HCT116 (cell line): ENCODE measurements around the gene IL36A. TPM values are rescaled to one million over a fixed set of nuclear protein-coding genes. Genes with fewer than 3 reads are reported as not detected.

ENCODE experiments used
- ATAC-seq: fragments of 200-7000 bp; cut with Tn5 transposase; 2 replicates; pipeline ENCODE4 v1.9.1; 2020; ENCODE audit warnings: mild to moderate bottlenecking, moderate library complexity
- BruUV-seq: library from RNA; stranded (reverse); fragments of 400-500 nt; replicated peaks from 2 replicates; lab custom pipeline; 2021; lab: Mats Ljungman, UMichigan
- CTCF ChIA-PET: fragments of 300-600 bp; sonication (Branson Sonifier 250); formaldehyde crosslinking; loops from one replicate; lab custom pipeline; 2021; ENCODE audit warnings: antibody characterized with exemption; lab: Charles Lee
- POLR2A ChIA-PET: fragments of 300-600, 350-600 bp; sonication (Branson Sonifier 250); formaldehyde crosslinking; loops from one replicate; lab custom pipeline; 2021; ENCODE audit warnings: antibody characterized with exemption; lab: Charles Lee
- RAD21 ChIA-PET, 2 experiments: fragments of 300-600 bp; sonication (Branson Sonifier 250); formaldehyde crosslinking; loops; one replicate each; lab custom pipeline; 2023; ENCODE audit warnings: low total read pairs in 2 of 2; ENCODE audit not compliant: uncharacterized antibody in 2 of 2, unreplicated experiment in 2 of 2, low non-redundant PET in 1 of 2; lab: Charles Lee
- DNase-seq: peaks from one replicate; pipeline ENCODE4 v3.0.0-alpha.2; 2010; ENCODE audit warnings: low read depth, low spot score
- H2AFZ ChIP-seq: fragments of 200-600 bp; shearing (Covaris generic), sonication (generic); 2 replicates; pipeline ENCODE4 v1.6.1; 2017; ENCODE audit warnings: low read depth, mixed run types, mixed read lengths, antibody characterized with exemption, low read length; ENCODE audit not compliant: poor library complexity, severe bottlenecking
- H3K27ac ChIP-seq: 2 replicates; pipeline ENCODE4 v1.5.1; 2012; ENCODE audit warnings: low read depth, low read length
- H3K27me3 ChIP-seq: fragments of 200-600 bp; sonication (generic); 2 replicates; pipeline ENCODE4 v1.6.1; 2016; ENCODE audit warnings: mixed run types, low read length, mixed read lengths; ENCODE audit not compliant: insufficient read depth
- H3K36me3 ChIP-seq, 2 experiments: fragments of 200-500 bp in 1 of 2; fragments of 200-600 bp in 1 of 2; sonication (Bioruptor generic) in 1 of 2; sonication (generic) in 1 of 2; 2 replicates each; pipeline versions ENCODE4 v1.5.1 to v1.6.1; 2014 to 2016; ENCODE audit warnings: low read length in 2 of 2, inconsistent platforms in 1 of 2, mixed read lengths in 1 of 2, mixed run types in 1 of 2; ENCODE audit not compliant: insufficient read depth in 2 of 2, control insufficient read depth in 1 of 2
- H3K4me1 ChIP-seq, 2 experiments: fragments of 200-600 bp in 1 of 2; sonication (generic) in 1 of 2; 2 replicates each; pipeline versions ENCODE4 v1.5.1 to v1.6.1; 2012 to 2017; ENCODE audit warnings: low read length in 2 of 2, inconsistent platforms in 1 of 2, mild to moderate bottlenecking in 1 of 2, mixed read lengths in 1 of 2, mixed run types in 1 of 2, moderate library complexity in 1 of 2; ENCODE audit not compliant: insufficient read depth in 2 of 2, control insufficient read depth in 1 of 2
- H3K4me2 ChIP-seq: fragments of 200-600 bp; sonication (generic); 2 replicates; pipeline ENCODE4 v1.6.1; 2017; ENCODE audit warnings: mixed run types, low read length, mixed read lengths
- H3K4me3 ChIP-seq, 2 experiments: fragments of 200-600 bp in 1 of 2; sonication (generic) in 1 of 2; replicated peaks in 1 of 2; 2 replicates each; pipeline ENCODE4 v1.5.1; 2011 to 2016; ENCODE audit warnings: low read length in 2 of 2, control low read depth in 1 of 2, low read depth in 1 of 2, mild to moderate bottlenecking in 1 of 2, mixed read lengths in 1 of 2, mixed run types in 1 of 2
- H3K79me2 ChIP-seq: fragments of 200-600 bp; sonication (generic); 2 replicates; pipeline ENCODE4 v1.6.1; 2017; ENCODE audit warnings: mild to moderate bottlenecking, mixed run types, low read length, moderate library complexity, mixed read lengths; ENCODE audit not compliant: insufficient read depth
- H3K9ac ChIP-seq: fragments of 200-600 bp; sonication (generic); 2 replicates; pipeline ENCODE4 v1.6.1; 2016; ENCODE audit warnings: low read length, mixed read lengths
- H3K9me2 ChIP-seq: fragments of 200-600 bp; sonication (generic), shearing (Covaris generic); 2 replicates; pipeline ENCODE4 v1.6.1; 2017; ENCODE audit warnings: mixed run types, mild to moderate bottlenecking, moderate library complexity; ENCODE audit not compliant: insufficient read depth
- H3K9me3 ChIP-seq, 2 experiments: fragments of 200-500 bp in 1 of 2; fragments of 200-600 bp in 1 of 2; sonication (Bioruptor generic) in 1 of 2; sonication (generic) in 1 of 2; 2 replicates each; pipeline ENCODE4 v1.6.1; 2014 to 2017; ENCODE audit warnings: low read length in 2 of 2, mixed read lengths in 2 of 2, inconsistent platforms in 1 of 2, low read depth in 1 of 2, mild to moderate bottlenecking in 1 of 2, mixed run types in 1 of 2, moderate library complexity in 1 of 2; ENCODE audit not compliant: control insufficient read depth in 1 of 2, insufficient read depth in 1 of 2
- H4K20me1 ChIP-seq: fragments of 200-600 bp; sonication (generic), shearing (Covaris generic); 2 replicates; pipeline ENCODE4 v1.6.1; 2017; ENCODE audit warnings: mixed run types, mild to moderate bottlenecking, moderate library complexity; ENCODE audit not compliant: insufficient read depth
- CBX3 ChIP-seq: IDR thresholded peaks from 2 replicates; pipeline ENCODE4 v1.6.1; 2012; ENCODE audit warnings: low read depth
- CTCF ChIP-seq, 3 experiments: fragments of 200-600 bp in 1 of 3; sonication (generic) in 1 of 3; IDR thresholded peaks in 2 of 3; conservative IDR thresholded peaks in 1 of 3; 2 replicates each; pipeline ENCODE4 v1.5.1; 2012 to 2017; ENCODE audit warnings: low read depth in 2 of 3, low read length in 2 of 3, antibody characterized with exemption in 1 of 3, borderline replicate concordance in 1 of 3, control low read depth in 1 of 3, mild to moderate bottlenecking in 1 of 3, mixed read lengths in 1 of 3, mixed run types in 1 of 3, moderate library complexity in 1 of 3; ENCODE audit not compliant: insufficient read depth in 1 of 3
- EGR1 ChIP-seq: IDR thresholded peaks from 2 replicates; pipeline ENCODE4 v1.6.1; 2012; ENCODE audit warnings: low read depth
- ELF1 ChIP-seq: IDR thresholded peaks from 2 replicates; pipeline ENCODE4 v1.6.1; 2012; ENCODE audit warnings: low read depth, borderline replicate concordance
- EZH2 ChIP-seq: fragments of 200-600 bp; sonication (generic); IDR thresholded peaks from 2 replicates; pipeline ENCODE4 v1.6.1; 2017; ENCODE audit warnings: antibody characterized with exemption, mixed run types
- EZH2phosphoT487 ChIP-seq: fragments of 200-600 bp; IDR thresholded peaks from 2 replicates; pipeline ENCODE4 v1.6.1; 2018; ENCODE audit warnings: antibody characterized with exemption, borderline replicate concordance
- FOSL1 ChIP-seq: IDR thresholded peaks from 2 replicates; pipeline ENCODE4 v1.6.1; 2012; ENCODE audit warnings: low read depth
- JUND ChIP-seq: IDR thresholded peaks from 2 replicates; pipeline ENCODE4 v1.6.1; 2012
- POLR2AphosphoS5 ChIP-seq: IDR thresholded peaks from 2 replicates; pipeline ENCODE4 v1.6.1; 2011; ENCODE audit warnings: mild to moderate bottlenecking, low read depth, low read length, moderate library complexity
- RAD21 ChIP-seq: IDR thresholded peaks from 2 replicates; pipeline ENCODE4 v1.6.1; 2012; ENCODE audit warnings: low read depth, mild to moderate bottlenecking
- SIN3A ChIP-seq: IDR thresholded peaks from 2 replicates; pipeline ENCODE4 v1.6.1; 2012; ENCODE audit warnings: low read depth
- SP1 ChIP-seq: IDR thresholded peaks from 2 replicates; pipeline ENCODE4 v1.6.1; 2012; ENCODE audit warnings: low read depth
- TCF7L2 ChIP-seq: IDR thresholded peaks from 2 replicates; pipeline ENCODE4 v1.7.0; 2011; ENCODE audit warnings: borderline replicate concordance, inconsistent platforms; ENCODE audit not compliant: insufficient read depth, insufficient read length; ENCODE audit errors: extremely low read depth
- YY1 ChIP-seq: IDR thresholded peaks from 2 replicates; pipeline ENCODE4 v1.6.1; 2011; ENCODE audit warnings: low read length, low read depth, moderate library complexity, mild to moderate bottlenecking; ENCODE audit not compliant: insufficient replicate concordance; ENCODE audit errors: extremely low read depth
- ZBTB33 ChIP-seq: IDR thresholded peaks from 2 replicates; pipeline ENCODE4 v1.6.1; 2011; ENCODE audit warnings: mild to moderate bottlenecking, low read length, moderate library complexity; ENCODE audit not compliant: insufficient replicate concordance; ENCODE audit errors: extremely low read depth
- ZNF274 ChIP-seq: fragments of 200-500 bp; sonication (Bioruptor generic); IDR thresholded peaks from 2 replicates; pipeline ENCODE4 v1.6.1; 2014; ENCODE audit warnings: mild to moderate bottlenecking, low read depth, low read length, inconsistent platforms
- intact Hi-C: fragments of 100-400 bp; cut with micrococcal nuclease; formaldehyde crosslinking; loops from 2 replicates; pipeline ENCODE4 v1.10.0; 2022
- total RNA-seq: library from RNA; stranded (reverse); gene quantifications from one replicate; pipeline ENCODE4 v1.2.1, GENCODE V29; 2021; ENCODE audit not compliant: unreplicated experiment
- TF ChIP-seq, protein P1 (sequence below): IDR thresholded peaks from 2 replicates; pipeline ENCODE4 v1.6.1; 2012

Gene IL36A
- total RNA-seq, 1 experiment from 2014 or later: not detected

GRCh38 chr2:113056521-113056920 is 51.3 kb downstream of the IL36A start:
- no peak overlapping the region for H2AFZ ChIP-seq
- CTCF ChIA-PET: no interaction called here
- no peaks in the 10 kb centered on the region for H4K20me1 ChIP-seq
- POLR2A ChIA-PET: no interaction called here
- no TSS peak for BruUV-seq
- H3K27ac ChIP-seq: no peak overlapping the region
- ATAC-seq: no peak
- H3K4me2 ChIP-seq: no peak overlapping the region
- H3K79me2 ChIP-seq: no peaks in the 10 kb centered on the region
- peaks cover 0 to 4% of the 10 kb centered on the region in 2 experiments; a peak in 1 of 4 replicates for H3K4me1 ChIP-seq
- TF ChIP-seq EZH2phosphoT487 (no peak), EGR1 (no peak), CTCF (IDR thresholded peaks at IDR 0.05 in 2 of 3, conservative IDR thresholded peaks at IDR 0.05 in 1 of 3; ENCODE audit: borderline replicate concordance in 1 of 3, insufficient read depth in 1 of 3, low read depth in 2 of 3, low read length in 2 of 3) (no peak), YY1 (no peak), ELF1 (no peak), ZBTB33 (no peak), JUND (no peak), ZNF274 (no peak), POLR2AphosphoS5 (no peak), RAD21 (no peak), TCF7L2 (no peak), EZH2 (no peak), SIN3A (no peak), CBX3 (no peak), SP1 (no peak), FOSL1 (no peak)
- TF ChIP-seq, protein P1, sequence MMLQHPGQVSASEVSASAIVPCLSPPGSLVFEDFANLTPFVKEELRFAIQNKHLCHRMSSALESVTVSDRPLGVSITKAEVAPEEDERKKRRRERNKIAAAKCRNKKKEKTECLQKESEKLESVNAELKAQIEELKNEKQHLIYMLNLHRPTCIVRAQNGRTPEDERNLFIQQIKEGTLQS: no peak
- H3K27me3 ChIP-seq: no peaks in the 10 kb centered on the region
- no peak overlapping the region for H3K9ac ChIP-seq
- no peaks in the 10 kb centered on the region for H3K9me2 ChIP-seq
- intact Hi-C loops: no loop called here
- H3K4me3 ChIP-seq: no peak overlapping the region
- H3K36me3 ChIP-seq: no peaks in the 10 kb centered on the region
- RAD21 ChIA-PET: no interaction called here
- H3K9me3 ChIP-seq: no peaks in the 10 kb centered on the region
- DNase-seq: no peak
